COLO668 (cell line): ENCODE data around the gene EZR.

Source experiments
- DNase-seq: peaks from one replicate; lab custom pipeline; 2025; ENCODE audit not compliant: unreplicated experiment; lab: John Stamatoyannopoulos, UW

The EZR gene

DNA sequence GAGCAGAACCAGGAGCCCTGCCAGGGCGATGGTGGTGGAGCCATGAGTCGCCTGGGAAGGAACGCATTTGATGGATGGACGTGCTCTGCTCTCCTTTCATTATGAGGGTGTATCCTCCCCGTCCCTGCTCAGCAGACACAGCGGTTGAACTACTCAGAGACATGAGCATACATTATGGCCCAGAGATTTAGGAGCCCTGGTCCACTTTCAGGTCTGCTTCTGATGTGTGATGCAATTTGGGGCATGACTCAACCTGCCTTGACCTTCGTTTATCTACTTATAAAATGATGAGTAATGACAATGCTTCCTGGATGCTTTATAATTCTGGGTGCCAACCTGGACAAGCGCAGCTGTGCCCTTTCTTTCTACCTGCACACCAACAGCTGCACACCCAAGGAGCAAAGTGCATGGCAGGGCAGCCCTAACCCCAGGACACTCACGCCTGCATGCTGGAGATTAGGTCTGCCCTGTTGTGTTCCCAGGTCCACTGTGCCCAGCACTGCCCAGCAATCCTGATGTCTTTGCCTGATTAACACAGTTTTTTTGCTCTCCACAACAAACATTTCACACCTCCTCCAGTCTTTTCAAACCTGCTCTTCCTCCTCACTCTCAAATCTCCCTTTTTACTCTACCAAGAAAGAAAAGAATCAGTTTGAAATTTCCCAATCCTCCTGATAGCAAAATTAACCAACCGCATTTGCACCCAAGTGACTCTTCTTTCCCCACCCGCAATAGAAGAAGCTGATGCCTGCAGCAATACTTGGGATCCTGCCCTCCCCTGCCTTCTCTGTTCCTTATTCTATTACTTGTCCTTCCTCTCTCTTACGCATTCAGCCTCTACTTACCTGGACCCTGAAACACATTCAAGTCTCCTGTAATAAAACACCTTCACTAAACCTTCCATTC, 81.2 kb downstream of the EZR start:
- DNase-seq: peak; percentile 26

DNA sequence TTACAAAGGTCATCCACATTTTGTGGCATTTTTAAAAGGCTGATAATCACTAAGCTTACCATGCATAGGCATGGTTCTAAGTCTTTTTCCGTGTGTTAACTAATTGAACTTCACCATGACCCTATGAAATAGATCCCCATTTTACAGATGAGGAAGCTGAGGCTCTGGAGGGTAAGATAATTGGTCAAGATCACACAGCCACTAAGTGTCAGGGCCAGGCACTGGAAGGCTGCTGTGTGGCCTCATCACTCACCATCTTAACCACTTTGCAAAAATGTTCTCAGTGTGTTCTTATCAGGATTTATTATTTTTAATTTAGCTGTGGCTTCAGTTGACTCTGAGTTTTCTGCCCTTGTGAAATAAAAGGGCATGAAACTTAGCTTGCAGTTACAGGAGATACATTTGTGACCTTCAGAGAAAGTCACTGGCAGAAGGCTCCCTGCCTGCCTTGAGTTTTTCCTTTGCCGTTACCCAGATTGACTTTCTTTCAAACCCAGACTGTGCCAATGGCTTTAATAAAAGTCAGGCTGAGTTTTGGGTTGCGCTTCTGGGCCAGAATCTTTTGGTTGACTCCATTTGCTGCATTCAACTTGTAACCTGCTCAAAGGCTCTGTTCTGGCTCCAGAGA, 82.0 kb downstream of the EZR start:
- no peak for DNase-seq

DNA sequence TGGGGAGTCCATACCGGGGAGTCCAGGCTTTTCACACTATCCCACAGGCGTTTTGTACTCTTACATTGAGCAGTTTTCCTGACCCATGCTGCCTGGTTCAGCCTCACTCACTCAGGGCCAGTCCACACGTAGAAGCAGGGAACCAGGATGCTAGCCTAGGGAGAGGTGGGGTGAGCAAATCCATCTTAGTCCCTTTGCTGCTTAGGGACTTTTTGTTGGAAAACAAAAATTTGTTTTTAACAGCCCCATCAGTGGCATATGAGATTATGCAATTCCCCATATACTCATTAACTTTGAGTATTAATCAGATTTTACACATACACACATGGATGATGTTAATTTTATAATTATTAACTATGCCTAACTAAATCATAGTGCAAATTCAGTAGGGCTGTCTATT, 84.2 kb downstream of the EZR start:
- DNase-seq: no peak

DNA sequence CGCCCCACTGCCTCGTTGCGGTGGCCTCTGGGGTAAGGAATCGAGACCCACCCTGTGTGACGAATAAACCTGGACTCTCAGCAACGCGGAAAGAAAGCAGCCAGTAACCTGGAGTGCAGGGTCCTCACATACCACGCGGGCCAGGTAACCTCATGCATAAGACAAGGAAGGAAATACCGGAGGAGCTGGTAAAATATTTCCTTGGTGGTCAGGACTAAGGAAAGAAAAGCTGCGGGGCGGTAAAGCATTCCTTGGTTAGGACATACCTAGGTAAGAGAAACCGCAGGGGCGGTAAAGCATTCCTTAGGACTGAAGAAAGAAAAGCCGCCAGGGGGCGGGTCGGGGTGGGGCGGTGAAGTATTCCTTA, 88.6 kb downstream of the EZR start:
- DNase-seq: no peak

DNA sequence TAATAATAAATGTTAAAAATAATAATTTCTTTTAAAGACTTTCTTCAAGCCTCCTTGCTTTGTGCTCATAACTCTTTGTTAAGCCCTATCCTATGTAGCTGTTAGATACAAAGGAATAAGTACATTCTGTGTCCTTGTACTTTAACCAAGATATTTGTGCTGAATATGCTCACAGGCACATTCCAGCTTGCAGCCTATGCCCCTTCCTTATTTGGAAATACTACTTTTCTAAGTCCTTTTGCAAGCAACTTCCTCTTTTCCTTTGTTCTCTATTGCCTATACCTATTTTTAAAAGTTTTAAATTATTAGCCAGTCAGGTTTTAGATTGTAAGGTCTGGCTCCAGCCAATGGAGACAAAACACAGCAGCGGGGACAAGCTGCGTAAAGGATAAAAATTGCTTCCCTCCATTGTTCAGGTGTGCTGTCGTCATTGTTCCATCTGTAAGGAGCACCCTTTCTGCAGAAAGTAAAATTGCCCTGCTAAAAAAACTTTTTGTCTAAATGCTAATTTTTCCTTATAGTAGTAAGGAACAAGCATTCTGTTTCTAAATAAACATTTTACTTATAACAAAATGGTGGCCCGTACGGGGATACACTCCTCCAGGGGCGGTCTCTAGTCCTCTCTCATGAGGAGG, 89.1 kb downstream of the EZR start:
- no peak for DNase-seq

DNA sequence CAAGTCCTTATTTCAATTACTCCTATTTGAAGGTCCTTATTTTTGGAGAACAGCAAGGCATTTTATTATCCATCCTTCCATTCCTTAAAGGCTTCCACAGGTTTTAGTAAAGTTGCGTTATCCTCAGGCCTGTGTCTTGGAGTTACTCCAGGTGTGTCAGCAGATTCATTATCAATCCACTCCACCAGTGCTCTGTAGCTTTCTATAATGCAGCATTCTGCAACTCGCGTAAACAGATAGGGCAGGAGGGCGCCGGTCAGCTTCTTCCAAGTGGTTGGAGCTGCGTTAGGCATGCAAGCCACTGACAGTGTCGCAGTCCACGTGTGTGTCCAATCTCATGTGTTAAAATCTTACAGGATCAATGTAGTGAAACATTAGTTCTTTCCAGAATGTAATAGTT, 93.5 kb downstream of the EZR start:
- DNase-seq: no peak

DNA sequence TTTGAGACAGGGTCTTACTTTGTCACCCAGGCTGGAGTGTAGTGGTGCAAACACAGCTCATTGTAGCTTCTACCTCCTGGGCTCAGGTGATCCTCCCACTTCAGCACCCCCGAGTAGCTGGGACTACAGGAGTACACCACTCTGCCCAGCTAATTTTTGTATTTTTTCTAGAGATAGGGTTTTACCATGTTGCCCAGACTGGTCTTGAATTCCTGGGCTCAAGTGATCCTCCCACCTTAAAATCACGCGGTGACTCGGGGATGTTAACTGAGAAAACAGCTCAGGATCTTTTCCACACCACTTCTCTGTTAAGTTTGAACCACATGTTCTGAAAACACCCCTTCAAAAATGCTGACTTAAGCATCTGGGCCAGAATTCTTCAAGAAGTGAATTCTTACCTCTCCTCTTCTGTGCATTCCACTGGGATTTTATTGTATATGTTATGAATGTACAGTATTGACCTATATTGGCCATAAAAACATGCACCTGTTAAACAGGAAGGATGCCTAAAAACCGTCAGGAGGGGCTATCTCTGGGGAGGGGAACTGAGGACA, 96.9 kb downstream of the EZR start:
- DNase-seq: no peak

DNA sequence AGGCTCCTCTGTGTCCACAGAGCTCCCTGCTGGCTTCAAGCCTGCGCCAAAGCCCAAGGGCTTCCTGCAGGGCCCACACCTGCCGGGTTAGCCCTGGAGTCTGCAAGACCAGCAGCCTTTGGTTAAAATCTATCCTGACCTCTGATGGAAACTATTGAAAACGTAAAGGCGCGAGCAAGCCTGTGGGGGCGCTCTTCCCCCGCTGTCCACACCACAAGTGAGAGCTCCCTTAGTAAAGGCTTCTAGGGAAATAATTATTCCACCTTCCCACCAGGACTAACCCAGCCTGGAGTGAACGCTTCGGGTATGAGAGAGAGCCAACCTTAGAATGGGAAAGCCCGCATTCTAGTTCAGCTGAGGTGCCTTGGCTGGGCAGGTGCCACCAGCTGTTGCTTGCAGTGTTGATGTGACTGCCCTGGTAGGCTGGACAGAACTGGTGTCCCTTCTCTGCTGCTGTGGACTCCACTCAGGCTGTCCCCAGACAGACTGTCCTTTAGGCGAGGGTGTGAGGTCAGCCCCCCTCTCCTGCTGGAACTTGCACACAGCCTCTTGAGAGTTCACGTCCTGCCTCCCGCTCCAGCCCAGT, 100.6 kb downstream of the EZR start:
- peak; percentile 32 for DNase-seq

DNA sequence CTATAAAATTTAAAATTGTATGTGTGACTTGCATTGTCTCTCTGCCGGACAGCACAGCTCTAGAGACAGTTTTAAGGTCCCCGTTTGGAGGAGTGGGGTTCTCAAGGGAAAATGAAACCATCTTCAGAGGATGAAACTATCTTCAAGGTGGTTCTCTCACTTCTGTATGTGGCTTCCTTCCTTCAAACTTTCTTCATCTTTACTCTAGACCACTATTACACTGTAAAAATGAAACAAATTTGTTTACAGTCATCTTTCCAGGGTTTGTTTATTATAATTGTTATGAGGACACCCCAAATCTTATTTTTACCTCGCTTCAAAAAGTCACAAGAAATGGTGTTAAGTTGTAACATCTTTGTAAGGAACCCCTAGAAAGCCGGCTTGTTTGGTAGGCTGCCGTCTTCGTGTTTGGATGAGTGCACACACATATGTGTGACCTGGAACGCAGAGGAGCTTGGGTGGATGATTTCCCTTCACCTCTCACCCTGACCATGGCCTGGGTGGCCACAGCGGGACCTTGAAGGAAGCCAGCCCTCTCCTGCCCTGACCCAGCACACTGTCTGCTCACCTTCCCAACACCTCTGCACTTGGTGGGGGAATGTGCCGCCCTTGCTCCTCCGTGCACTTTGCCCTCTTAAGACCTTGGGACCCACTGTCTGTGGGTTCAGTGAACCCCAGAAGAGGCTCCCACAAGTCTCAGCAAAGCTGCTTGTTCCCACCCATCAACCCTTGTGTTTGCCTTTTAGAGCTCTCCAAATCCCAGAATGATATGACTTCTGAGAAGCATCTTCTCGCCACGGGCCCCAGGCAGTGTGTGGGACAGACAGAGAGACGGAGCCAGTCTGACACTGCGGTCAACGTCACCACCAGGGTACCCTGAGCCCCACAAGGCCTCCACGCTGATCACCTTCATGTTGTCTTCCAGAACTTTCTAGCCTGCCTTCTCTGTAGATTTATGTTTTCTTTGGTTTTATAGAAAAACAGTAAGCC, 101.5 kb downstream of the EZR start:
- no peak for DNase-seq
